Memory B cell (primary cell): ENCODE results near the gene B4GALNT1.
"Not testable (repeated sequence)": the region's sequence is repeated elsewhere in the genome, so short reads cannot be mapped to it uniquely, and the experiment has no call there.

Experiments
- ATAC-seq: fragments of 150-1000 bp; cut with Tn5 transposase; 2 replicates; pipeline ENCODE4 v1.10.0; 2021; ENCODE audit warnings: low read depth, mild to moderate bottlenecking, moderate library complexity
- DNase-seq, 2 donors: peaks; one replicate each; pipeline ENCODE4 v3.0.0; 2022; ENCODE audit warnings: low spot score in 2 of 2
- H3K27ac Mint-ChIP-seq: one replicate; pipeline ENCODE4 v1.8.0; 2022; ENCODE audit warnings: mild to moderate bottlenecking, moderate library complexity, mixed read lengths
- H3K27me3 Mint-ChIP-seq: one replicate; pipeline ENCODE4 v1.8.0; 2022; ENCODE audit warnings: mixed read lengths
- H3K36me3 Mint-ChIP-seq: one replicate; pipeline ENCODE4 v1.8.0; 2022; ENCODE audit warnings: mild to moderate bottlenecking, mixed read lengths
- H3K4me1 Mint-ChIP-seq: one replicate; pipeline ENCODE4 v1.8.0; 2022; ENCODE audit warnings: mixed read lengths
- H3K4me3 Mint-ChIP-seq: one replicate; pipeline ENCODE4 v1.8.0; 2022; ENCODE audit warnings: mild to moderate bottlenecking, moderate library complexity, mixed read lengths
- H3K9me3 Mint-ChIP-seq: one replicate; pipeline ENCODE4 v1.8.0; 2022; ENCODE audit warnings: mixed read lengths

Gene B4GALNT1

GRCh38 chr12:57632958-57633840, at the start of gene B4GALNT1:
Gene B4GALNT1, minus strand, starts transcription at chr12:57633201. Its CDS starts 1,069 bp downstream, at chr12:57632132.
- H3K27me3 Mint-ChIP-seq = peaks cover 31% of the 10 kb centered on the region
- DNase-seq (peak; percentile 67 to 81), ATAC-seq (peak; percentile 81)
- H3K27ac Mint-ChIP-seq = peak within 1 kb of the TSS; percentile 18
- peaks cover 8% of the 10 kb centered on the region for H3K4me1 Mint-ChIP-seq
- H3K9me3 Mint-ChIP-seq = no peaks in the 10 kb centered on the region
- H3K4me3 Mint-ChIP-seq = peak within 1 kb of the TSS; percentile 72
- no peaks in the 10 kb centered on the region for H3K36me3 Mint-ChIP-seq

DNA sequence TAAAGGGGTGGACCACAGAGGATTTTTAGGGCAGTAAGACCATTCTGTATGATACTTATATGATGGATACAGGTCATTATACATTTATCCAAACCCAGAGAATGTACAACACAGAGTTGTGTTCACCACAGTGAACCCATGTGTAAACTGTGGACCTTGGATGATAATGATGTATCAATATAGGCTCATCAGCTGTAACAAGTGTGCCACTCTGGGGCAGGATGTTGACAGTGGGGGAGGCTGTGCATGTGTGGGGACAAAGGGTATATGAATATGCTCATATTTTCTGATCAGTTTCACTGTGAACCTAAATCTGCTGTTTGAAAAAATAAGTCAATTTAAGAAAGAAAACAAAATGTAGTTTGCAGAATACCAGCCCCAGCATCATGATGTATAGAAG, 46.7 kb upstream of the B4GALNT1 start:
- H3K36me3 Mint-ChIP-seq = peaks cover 2% of the 10 kb centered on the region
- no peak for ATAC-seq
- H3K9me3 Mint-ChIP-seq = peaks cover 6% of the 10 kb centered on the region

GRCh38 chr12:57677947-57678346, 44.9 kb upstream of the B4GALNT1 start:
- not testable (repeated sequence) for H3K27me3 Mint-ChIP-seq, H3K36me3 Mint-ChIP-seq, ATAC-seq, H3K9me3 Mint-ChIP-seq, H3K4me1 Mint-ChIP-seq, H3K4me3 Mint-ChIP-seq, DNase-seq, H3K27ac Mint-ChIP-seq

More for the DNA sequence above, 46.7 kb upstream of the B4GALNT1 start:
- no peak overlapping the region for H3K4me3 Mint-ChIP-seq
- no peak overlapping the region for H3K27ac Mint-ChIP-seq
- DNase-seq = no peak
- H3K4me1 Mint-ChIP-seq = no peaks in the 10 kb centered on the region
- no peaks in the 10 kb centered on the region for H3K27me3 Mint-ChIP-seq

GRCh38 chr12:57674691-57675090, 41.7 kb upstream of the B4GALNT1 start:
- H3K27ac Mint-ChIP-seq = no peak overlapping the region
- DNase-seq = no peak

GRCh38 chr12:57672801-57673200, 39.8 kb upstream of the B4GALNT1 start:
- H3K36me3 Mint-ChIP-seq = no peaks in the 10 kb centered on the region
- peaks cover 6% of the 10 kb centered on the region for H3K27me3 Mint-ChIP-seq
- H3K27ac Mint-ChIP-seq = no peak overlapping the region
- ATAC-seq = no peak
- peaks cover 1% of the 10 kb centered on the region for H3K9me3 Mint-ChIP-seq
- peaks cover 2% of the 10 kb centered on the region for H3K4me1 Mint-ChIP-seq
- no peak overlapping the region for H3K4me3 Mint-ChIP-seq
- no peak for DNase-seq

More at GRCh38 chr12:57674691-57675090, 41.7 kb upstream of the B4GALNT1 start:
- Mint-ChIP-seq H3K4me3 (no peak overlapping the region), H3K27me3 (peaks cover 4% of the 10 kb centered on the region), H3K4me1 (no peaks in the 10 kb centered on the region), H3K36me3 (no peaks in the 10 kb centered on the region), H3K9me3 (no peaks in the 10 kb centered on the region)
- no peak for ATAC-seq

DNA sequence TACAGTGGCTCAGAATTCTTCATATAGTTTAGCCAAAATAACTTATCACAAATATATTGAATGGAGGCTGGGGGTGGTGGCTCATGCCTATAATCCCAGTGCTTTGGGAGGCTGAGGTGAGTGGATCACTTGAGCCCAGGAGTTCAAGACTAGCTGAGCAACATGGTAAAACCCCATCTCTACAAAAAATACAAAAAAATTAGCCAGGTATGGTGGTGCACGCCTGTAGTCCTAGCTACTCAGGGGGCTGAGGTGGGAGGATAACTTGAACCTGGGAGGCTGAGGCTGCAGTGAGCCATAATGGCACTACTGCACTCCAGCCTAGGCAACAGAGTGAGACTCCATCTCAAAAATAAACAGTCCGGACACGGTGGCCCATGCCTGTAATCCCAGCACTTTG, 38.8 kb upstream of the B4GALNT1 start:
- ATAC-seq, H3K27ac Mint-ChIP-seq, H3K36me3 Mint-ChIP-seq, H3K9me3 Mint-ChIP-seq, H3K4me3 Mint-ChIP-seq, DNase-seq, H3K27me3 Mint-ChIP-seq, H3K4me1 Mint-ChIP-seq: not testable (repeated sequence)

DNA sequence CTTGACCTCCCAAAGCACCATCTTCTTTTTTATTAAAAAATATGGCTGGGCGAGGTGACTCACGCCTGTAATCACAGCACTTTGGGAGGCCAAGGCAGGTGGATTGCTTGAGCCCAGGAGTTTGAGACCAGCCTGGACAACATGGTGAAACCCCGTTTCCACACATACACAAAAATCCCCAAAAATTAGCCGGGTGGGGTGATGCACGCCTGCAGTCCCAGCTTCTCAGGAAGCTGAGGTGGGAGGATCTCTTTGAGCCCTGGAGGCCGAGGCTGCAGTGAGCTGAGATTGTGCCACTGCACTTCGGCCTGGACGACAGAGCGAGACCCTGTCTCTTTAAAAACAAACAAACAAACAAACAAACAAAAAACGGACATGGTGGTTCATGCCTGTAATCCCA, 36.7 kb upstream of the B4GALNT1 start:
- H3K27ac Mint-ChIP-seq, H3K36me3 Mint-ChIP-seq, H3K4me3 Mint-ChIP-seq, ATAC-seq, DNase-seq, H3K27me3 Mint-ChIP-seq, H3K9me3 Mint-ChIP-seq, H3K4me1 Mint-ChIP-seq: not testable (repeated sequence)

DNA sequence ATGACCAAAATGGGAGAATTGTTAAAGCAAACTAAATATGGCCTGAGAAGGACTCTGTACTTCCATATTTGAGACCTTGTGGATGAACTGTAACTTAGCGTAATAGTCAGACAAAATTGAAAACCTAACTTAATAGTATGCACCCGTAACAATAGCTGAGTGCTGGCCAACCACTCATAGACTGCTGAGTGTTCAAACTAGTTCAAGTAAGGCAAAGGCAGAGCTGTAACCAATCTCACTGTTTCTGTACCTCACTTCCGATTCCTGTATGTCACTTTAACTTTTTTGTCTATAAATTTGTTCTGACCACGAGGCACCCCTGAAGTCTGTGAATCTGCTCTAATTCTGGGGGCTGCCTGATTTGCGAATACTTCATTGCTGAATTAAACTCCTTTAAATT, 33.9 kb upstream of the B4GALNT1 start:
- no peaks in the 10 kb centered on the region for H3K36me3 Mint-ChIP-seq
- peaks cover 4% of the 10 kb centered on the region for H3K27me3 Mint-ChIP-seq
- H3K27ac Mint-ChIP-seq = no peak overlapping the region
- peaks cover 1% of the 10 kb centered on the region for H3K9me3 Mint-ChIP-seq
- no peak for DNase-seq
- H3K4me1 Mint-ChIP-seq = peaks cover 2% of the 10 kb centered on the region
- no peak for ATAC-seq
- H3K4me3 Mint-ChIP-seq = no peak overlapping the region

DNA sequence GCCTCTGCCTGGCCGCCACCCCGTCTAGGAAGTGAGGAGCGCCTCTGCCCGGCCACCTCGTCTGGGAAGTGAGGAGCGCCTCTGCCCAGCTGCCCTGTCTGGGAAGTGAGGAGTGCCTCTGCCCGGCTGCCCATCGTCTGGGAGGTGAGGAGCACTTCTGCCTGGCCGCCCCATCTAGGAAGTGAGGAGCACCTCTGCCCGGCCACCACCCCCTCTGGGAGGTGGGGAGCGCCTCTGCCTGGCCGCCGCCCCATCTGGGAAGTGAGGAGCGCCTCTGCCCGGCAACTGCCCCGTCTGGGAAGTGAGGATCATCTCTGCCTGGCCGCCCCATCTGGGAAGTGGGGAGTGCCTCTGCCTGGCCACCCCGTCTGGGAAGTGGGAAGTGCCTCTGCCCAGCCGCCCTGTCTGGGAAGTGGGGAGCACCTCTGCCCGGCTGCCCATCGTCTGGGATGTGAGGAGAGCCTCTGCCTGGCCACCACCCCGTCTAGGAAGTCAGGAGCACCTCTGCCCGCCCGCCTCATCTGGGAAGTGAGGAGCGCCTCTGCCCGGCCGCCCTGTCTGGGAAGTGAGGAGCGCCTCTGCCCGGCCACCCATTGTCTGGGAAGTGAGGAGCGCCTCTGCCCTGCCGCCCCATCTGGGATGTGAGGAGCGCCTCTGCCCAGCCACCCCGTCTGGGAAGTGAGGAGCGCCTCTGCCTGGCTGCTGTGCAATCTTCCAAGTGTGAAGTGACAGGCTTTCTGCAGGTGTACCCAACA, 32.2 kb upstream of the B4GALNT1 start:
- not testable (repeated sequence) for H3K9me3 Mint-ChIP-seq, ATAC-seq, H3K4me1 Mint-ChIP-seq, H3K4me3 Mint-ChIP-seq, H3K27ac Mint-ChIP-seq, H3K36me3 Mint-ChIP-seq, H3K27me3 Mint-ChIP-seq, DNase-seq

GRCh38 chr12:57661376-57661775, 28.4 kb upstream of the B4GALNT1 start:
- Mint-ChIP-seq H3K9me3 (no peaks in the 10 kb centered on the region), H3K4me3 (no peak overlapping the region), H3K36me3 (no peaks in the 10 kb centered on the region), H3K4me1 (no peaks in the 10 kb centered on the region), H3K27me3 (peaks cover 2% of the 10 kb centered on the region), H3K27ac (no peak overlapping the region)
- ATAC-seq (no peak), DNase-seq (no peak)

DNA sequence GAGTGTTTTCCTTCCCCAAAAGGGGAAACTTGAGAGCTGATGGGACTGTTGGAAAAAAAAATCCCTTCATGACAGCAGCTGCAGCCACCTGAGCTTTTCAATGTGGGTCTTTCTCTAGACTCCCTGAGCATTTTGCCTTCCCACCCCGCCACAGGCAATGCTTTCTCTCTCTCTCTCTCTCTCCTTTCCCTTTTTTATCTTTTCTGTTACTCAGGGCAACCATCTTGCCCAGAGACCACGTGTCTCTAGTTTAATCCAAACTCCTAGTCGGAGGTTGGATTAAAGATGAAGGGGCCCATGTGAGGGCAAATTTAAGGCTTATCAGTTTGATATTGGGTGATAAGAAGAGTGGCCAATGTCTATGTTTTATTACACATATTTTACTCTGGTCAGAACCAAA, 25.9 kb upstream of the B4GALNT1 start:
- ATAC-seq (no peak), DNase-seq (no peak)
- Mint-ChIP-seq H3K27ac (no peak overlapping the region), H3K27me3 (peaks cover 2% of the 10 kb centered on the region), H3K36me3 (no peaks in the 10 kb centered on the region), H3K4me1 (no peaks in the 10 kb centered on the region), H3K9me3 (no peaks in the 10 kb centered on the region), H3K4me3 (no peak overlapping the region)

GRCh38 chr12:57657744-57658143, 24.7 kb upstream of the B4GALNT1 start:
- no peak for ATAC-seq
- DNase-seq = no peak
- Mint-ChIP-seq H3K27ac (no peak overlapping the region), H3K4me3 (no peak overlapping the region), H3K9me3 (no peaks in the 10 kb centered on the region), H3K36me3 (no peaks in the 10 kb centered on the region), H3K27me3 (peaks cover 2% of the 10 kb centered on the region), H3K4me1 (no peaks in the 10 kb centered on the region)

- H3K4me3 Mint-ChIP-seq, H3K9me3 Mint-ChIP-seq, H3K27ac Mint-ChIP-seq, ATAC-seq, H3K4me1 Mint-ChIP-seq, DNase-seq, H3K36me3 Mint-ChIP-seq, H3K27me3 Mint-ChIP-seq: not testable (repeated sequence)
Measured at GRCh38 chr12:57656408-57656807, 23.4 kb upstream of the B4GALNT1 start.

GRCh38 chr12:57655541-57656240, 22.7 kb upstream of the B4GALNT1 start:
- ATAC-seq = no peak
- no peaks in the 10 kb centered on the region for H3K36me3 Mint-ChIP-seq
- no peaks in the 10 kb centered on the region for H3K9me3 Mint-ChIP-seq
- H3K4me1 Mint-ChIP-seq = no peaks in the 10 kb centered on the region
- no peak for DNase-seq
- no peak overlapping the region for H3K4me3 Mint-ChIP-seq
- H3K27ac Mint-ChIP-seq = no peak overlapping the region
- H3K27me3 Mint-ChIP-seq = peaks cover 2% of the 10 kb centered on the region
